Measurements from ENCODE around the gene BTBD6.
"Not testable (repeated sequence)": the region's sequence is repeated elsewhere in the genome, so short reads cannot be mapped to it uniquely, and the experiment has no call there.

Gene BTBD6

GRCh38 chr14:105272623-105273022 is 24.3 kb downstream of the BTBD6 start:
- DNase-seq (ENCODE audit: extremely low spot score): no peak
- POLR2A ChIA-PET: no interaction called here
- no peak for TF ChIP-seq BHLHE40 (IDR thresholded peaks at IDR 0.05; ENCODE audit: borderline replicate concordance)
- no peak for TF ChIP-seq SUZ12 (IDR thresholded peaks at IDR 0.05)
- TF ChIP-seq FOXA1 (IDR thresholded peaks at IDR 0.05): no peak
- TF ChIP-seq NFRKB (IDR thresholded peaks at IDR 0.05): no peak
- no peak for TF ChIP-seq L3MBTL2 (conservative IDR thresholded peaks at IDR 0.05)
- TF ChIP-seq FOXM1 (IDR thresholded peaks at IDR 0.05; ENCODE audit: borderline replicate concordance): no peak
- TF ChIP-seq CTBP1 (IDR thresholded peaks at IDR 0.05; ENCODE audit: borderline replicate concordance): no peak
- no peak for TF ChIP-seq FOXK2 (IDR thresholded peaks at IDR 0.05)
- no peak for TF ChIP-seq ZNF384 (IDR thresholded peaks at IDR 0.05)
- no peak for TF ChIP-seq LEF1 (IDR thresholded peaks at IDR 0.05; ENCODE audit: borderline replicate concordance)
- TF ChIP-seq HDGF (IDR thresholded peaks at IDR 0.05; ENCODE audit: borderline replicate concordance): no peak
- no peak for TF ChIP-seq ARNT (IDR thresholded peaks at IDR 0.05)
- no peak for TF ChIP-seq PKNOX1 (IDR thresholded peaks at IDR 0.05)
- no peak for TF ChIP-seq SP1 (IDR thresholded peaks at IDR 0.05)
- no peak for TF ChIP-seq TARDBP (IDR thresholded peaks at IDR 0.05)
- CTCF ChIA-PET: no interaction called here

- POLR2A ChIA-PET: no interaction called here
- no peak for DNase-seq (ENCODE audit: extremely low spot score)
- CTCF ChIA-PET: no interaction called here
Measured at GRCh38 chr14:105273062-105273461, 24.7 kb downstream of the BTBD6 start.

GRCh38 chr14:105274637-105275036 is 26.3 kb downstream of the BTBD6 start:
- TF ChIP-seq PKNOX1 (IDR thresholded peaks at IDR 0.05) (no peak), ELF4 (IDR thresholded peaks at IDR 0.05) (no peak), TARDBP (IDR thresholded peaks at IDR 0.05) (no peak), HDGF (IDR thresholded peaks at IDR 0.05; ENCODE audit: borderline replicate concordance) (no peak), NFRKB (IDR thresholded peaks at IDR 0.05) (no peak), ZNF384 (IDR thresholded peaks at IDR 0.05) (no peak), SP1 (IDR thresholded peaks at IDR 0.05) (no peak), LEF1 (IDR thresholded peaks at IDR 0.05; ENCODE audit: borderline replicate concordance) (no peak), FOXA1 (IDR thresholded peaks at IDR 0.05) (no peak)
- no peak for DNase-seq (ENCODE audit: extremely low spot score)
- ChIA-PET CTCF (no interaction called here), POLR2A (interaction anchor here (1.3 kb wide), 1 partner anchor 20 kb away, joined by 4 read pairs; no protein-coding TSS in a partner anchor)

More at GRCh38 chr14:105273062-105273461, 24.7 kb downstream of the BTBD6 start:
- TF ChIP-seq CTBP1 (IDR thresholded peaks at IDR 0.05; ENCODE audit: borderline replicate concordance): no peak
- no peak for TF ChIP-seq NFRKB (IDR thresholded peaks at IDR 0.05)
- no peak for TF ChIP-seq TARDBP (IDR thresholded peaks at IDR 0.05)
- no peak for TF ChIP-seq L3MBTL2 (conservative IDR thresholded peaks at IDR 0.05)
- TF ChIP-seq BHLHE40 (IDR thresholded peaks at IDR 0.05; ENCODE audit: borderline replicate concordance): no peak
- TF ChIP-seq LEF1 (IDR thresholded peaks at IDR 0.05; ENCODE audit: borderline replicate concordance): no peak
- TF ChIP-seq SP1 (IDR thresholded peaks at IDR 0.05): no peak
- no peak for TF ChIP-seq SUZ12 (IDR thresholded peaks at IDR 0.05)
- no peak for TF ChIP-seq ARNT (IDR thresholded peaks at IDR 0.05)
- no peak for TF ChIP-seq ELF4 (IDR thresholded peaks at IDR 0.05)
- TF ChIP-seq FOXK2 (IDR thresholded peaks at IDR 0.05): no peak
- no peak for TF ChIP-seq FOXA1 (IDR thresholded peaks at IDR 0.05)
- no peak for TF ChIP-seq PKNOX1 (IDR thresholded peaks at IDR 0.05)
- no peak for TF ChIP-seq HDGF (IDR thresholded peaks at IDR 0.05; ENCODE audit: borderline replicate concordance)
- no peak for TF ChIP-seq FOXM1 (IDR thresholded peaks at IDR 0.05; ENCODE audit: borderline replicate concordance)
- no peak for TF ChIP-seq ZNF384 (IDR thresholded peaks at IDR 0.05)

- no peak for DNase-seq (ENCODE audit: extremely low spot score)
- TF ChIP-seq FOXA1 (IDR thresholded peaks at IDR 0.05): no peak
- CTCF ChIA-PET: interaction anchor here (0.9 kb wide), 1 partner anchor 75 kb away, joined by 3 read pairs; no protein-coding TSS in a partner anchor
- POLR2A ChIA-PET: interaction anchor here (1.0 to 1.3 kb wide), 3 partner anchors 20 to 77 kb away, joined by 3 to 4 read pairs (median 3); partner anchors contain the start of gene BRF1
Measured at GRCh38 chr14:105275267-105275946, 27.1 kb downstream of the BTBD6 start.

GRCh38 chr14:105277448-105277847 is 29.1 kb downstream of the BTBD6 start:
- not testable (repeated sequence) for DNase-seq (ENCODE audit: extremely low spot score)
- POLR2A ChIA-PET: interaction anchor here (0.6 kb wide), 1 partner anchor 28 kb away, joined by 3 read pairs; no protein-coding TSS in a partner anchor
- CTCF ChIA-PET: interaction anchor here (0.6 to 0.9 kb wide), 2 partner anchors 93 to 1886 kb away, joined by 3 to 7 read pairs; no protein-coding TSS in a partner anchor

- TF ChIP-seq LEF1 (IDR thresholded peaks at IDR 0.05; ENCODE audit: borderline replicate concordance): no peak
- no peak for TF ChIP-seq CTBP1 (IDR thresholded peaks at IDR 0.05; ENCODE audit: borderline replicate concordance)
- no peak for TF ChIP-seq FOXM1 (IDR thresholded peaks at IDR 0.05; ENCODE audit: borderline replicate concordance)
- TF ChIP-seq PKNOX1 (IDR thresholded peaks at IDR 0.05): no peak
- TF ChIP-seq SUZ12 (IDR thresholded peaks at IDR 0.05): no peak
- no peak for TF ChIP-seq L3MBTL2 (conservative IDR thresholded peaks at IDR 0.05)
- no peak for TF ChIP-seq FOXK2 (IDR thresholded peaks at IDR 0.05)
- TF ChIP-seq TARDBP (IDR thresholded peaks at IDR 0.05): no peak
- TF ChIP-seq ARNT (IDR thresholded peaks at IDR 0.05): no peak
- TF ChIP-seq SP1 (IDR thresholded peaks at IDR 0.05): no peak
- no peak for TF ChIP-seq FOXA1 (IDR thresholded peaks at IDR 0.05)
- no peak for TF ChIP-seq HDGF (IDR thresholded peaks at IDR 0.05; ENCODE audit: borderline replicate concordance)
- TF ChIP-seq BHLHE40 (IDR thresholded peaks at IDR 0.05; ENCODE audit: borderline replicate concordance): no peak
- no peak for TF ChIP-seq NFRKB (IDR thresholded peaks at IDR 0.05)
- TF ChIP-seq ZNF384 (IDR thresholded peaks at IDR 0.05): no peak
- TF ChIP-seq ELF4 (IDR thresholded peaks at IDR 0.05): no peak
- ChIA-PET POLR2A (no interaction called here), CTCF (no interaction called here)
- DNase-seq (ENCODE audit: extremely low spot score): no peak
Measured at GRCh38 chr14:105279642-105280361, 31.5 kb downstream of the BTBD6 start.

Data from HEK293T (cell line).